ENCODE results near the gene CTNNB1.

Gene CTNNB1

GRCh38 chr3:41198950-41199865 lies at the start of gene CTNNB1:
TSS of gene CTNNB1 (plus strand) at chr3:41199505. CDS start at chr3:41224069, 24,564 bp downstream.
- DNase-seq: peak; percentile 91

- no peak for DNase-seq
Measured at GRCh38 chr3:41155834-41156233, 43.5 kb upstream of the CTNNB1 start.

GRCh38 chr3:41158947-41159346 lies 40.4 kb upstream of the CTNNB1 start:
- DNase-seq: no peak

- DNase-seq: no peak
Measured at GRCh38 chr3:41159588-41160189, 39.6 kb upstream of the CTNNB1 start.

GRCh38 chr3:41162541-41162940 lies 36.8 kb upstream of the CTNNB1 start:
- DNase-seq: no peak

GRCh38 chr3:41163006-41163405 lies 36.3 kb upstream of the CTNNB1 start:
- DNase-seq: no peak

GRCh38 chr3:41163421-41163820 lies 35.9 kb upstream of the CTNNB1 start:
- DNase-seq: no peak

- DNase-seq: no peak
Measured at GRCh38 chr3:41164777-41165176, 34.5 kb upstream of the CTNNB1 start.

GRCh38 chr3:41167722-41168497 lies 31.4 kb upstream of the CTNNB1 start:
- no peak for DNase-seq

GRCh38 chr3:41169023-41169422 lies 30.3 kb upstream of the CTNNB1 start:
- no peak for DNase-seq

GRCh38 chr3:41173926-41174885 lies 25.1 kb upstream of the CTNNB1 start:
- no peak for DNase-seq

- DNase-seq: no peak
Measured at GRCh38 chr3:41175365-41175764, 23.9 kb upstream of the CTNNB1 start.

- DNase-seq: no peak
Measured at GRCh38 chr3:41176596-41176995, 22.7 kb upstream of the CTNNB1 start.

- no peak for DNase-seq
Measured at GRCh38 chr3:41178576-41178975, 20.7 kb upstream of the CTNNB1 start.

- DNase-seq: no peak
Measured at GRCh38 chr3:41180396-41180795, 18.9 kb upstream of the CTNNB1 start.

- DNase-seq: no peak
Measured at GRCh38 chr3:41182504-41183059, 16.7 kb upstream of the CTNNB1 start.

GRCh38 chr3:41184394-41184793 lies 14.9 kb upstream of the CTNNB1 start:
- DNase-seq: no peak

- DNase-seq: no peak
Measured at GRCh38 chr3:41186297-41186696, 13.0 kb upstream of the CTNNB1 start.

GRCh38 chr3:41188306-41188705 lies 11.0 kb upstream of the CTNNB1 start:
- no peak for DNase-seq

- DNase-seq: no peak
Measured at GRCh38 chr3:41190509-41191284, 8.6 kb upstream of the CTNNB1 start.

GRCh38 chr3:41192885-41193284 lies 6.4 kb upstream of the CTNNB1 start:
- DNase-seq: no peak
